ENCODE measurements around the gene PAFAH2.

PAFAH2 gene

GRCh38 chr1:26029054-26029863 is 31.4 kb upstream of the PAFAH2 start:
- Histone ChIP-seq H3K27me3 (replicated peaks; ENCODE audit: control insufficient read depth, insufficient read depth, low read length) (peaks cover 1% of the 10 kb centered on the region), H3K9me3 (ENCODE audit: control insufficient read depth, low read length) (no peaks in the 10 kb centered on the region)
- DNase-seq (ENCODE audit: low read depth): no peak

GRCh38 chr1:26028490-26028980 is 30.7 kb upstream of the PAFAH2 start:
- Histone ChIP-seq H3K9me3 (ENCODE audit: control insufficient read depth, low read length) (no peaks in the 10 kb centered on the region), H3K4me1 (ENCODE audit: control insufficient read depth, insufficient read depth, low read length) (peaks cover 5% of the 10 kb centered on the region), H3K9ac (ENCODE audit: low read length) (no peak overlapping the region), H3K4me3 (ENCODE audit: low read length) (no peak overlapping the region), H3K27me3 (replicated peaks; ENCODE audit: control insufficient read depth, insufficient read depth, low read length) (no peaks in the 10 kb centered on the region), H3K36me3 (ENCODE audit: control insufficient read depth, insufficient read depth, low read length, severe bottlenecking) (no peaks in the 10 kb centered on the region)
- no peak for DNase-seq (ENCODE audit: low read depth)

More at GRCh38 chr1:26029054-26029863, 31.4 kb upstream of the PAFAH2 start:
- Histone ChIP-seq H3K9ac (ENCODE audit: low read length) (no peak overlapping the region), H3K4me3 (ENCODE audit: low read length) (no peak overlapping the region), H3K36me3 (ENCODE audit: control insufficient read depth, insufficient read depth, low read length, severe bottlenecking) (no peaks in the 10 kb centered on the region), H3K4me1 (ENCODE audit: control insufficient read depth, insufficient read depth, low read length) (peaks cover 5% of the 10 kb centered on the region)

- no peak for DNase-seq (ENCODE audit: low read depth)
- H3K36me3 ChIP-seq (ENCODE audit: control insufficient read depth, insufficient read depth, low read length, severe bottlenecking): no peaks in the 10 kb centered on the region
- H3K27me3 ChIP-seq (replicated peaks; ENCODE audit: control insufficient read depth, insufficient read depth, low read length): no peaks in the 10 kb centered on the region
- peaks cover 5% of the 10 kb centered on the region for H3K4me1 ChIP-seq (ENCODE audit: control insufficient read depth, insufficient read depth, low read length)
- no peak overlapping the region for H3K9ac ChIP-seq (ENCODE audit: low read length)
- H3K4me3 ChIP-seq (ENCODE audit: low read length): no peak overlapping the region
- no peaks in the 10 kb centered on the region for H3K9me3 ChIP-seq (ENCODE audit: control insufficient read depth, low read length)
Measured at GRCh38 chr1:26027716-26028489, 30.0 kb upstream of the PAFAH2 start.

- H3K9me3 ChIP-seq (ENCODE audit: control insufficient read depth, low read length): no peaks in the 10 kb centered on the region
- no peaks in the 10 kb centered on the region for H3K36me3 ChIP-seq (ENCODE audit: control insufficient read depth, insufficient read depth, low read length, severe bottlenecking)
- no peak overlapping the region for H3K9ac ChIP-seq (ENCODE audit: low read length)
- H3K27me3 ChIP-seq (replicated peaks; ENCODE audit: control insufficient read depth, insufficient read depth, low read length): no peaks in the 10 kb centered on the region
- no peak for DNase-seq (ENCODE audit: low read depth)
- no peak overlapping the region for H3K4me3 ChIP-seq (ENCODE audit: low read length)
- peaks cover 19% of the 10 kb centered on the region for H3K4me1 ChIP-seq (ENCODE audit: control insufficient read depth, insufficient read depth, low read length)
Measured at GRCh38 chr1:26025517-26025916, 27.7 kb upstream of the PAFAH2 start.

- no peaks in the 10 kb centered on the region for H3K27me3 ChIP-seq (replicated peaks; ENCODE audit: control insufficient read depth, insufficient read depth, low read length)
- H3K4me1 ChIP-seq (ENCODE audit: control insufficient read depth, insufficient read depth, low read length): peaks cover 23% of the 10 kb centered on the region
- H3K36me3 ChIP-seq (ENCODE audit: control insufficient read depth, insufficient read depth, low read length, severe bottlenecking): no peaks in the 10 kb centered on the region
- H3K9me3 ChIP-seq (ENCODE audit: control insufficient read depth, low read length): no peaks in the 10 kb centered on the region
- no peak overlapping the region for H3K9ac ChIP-seq (ENCODE audit: low read length)
- DNase-seq (ENCODE audit: low read depth): no peak
- no peak overlapping the region for H3K4me3 ChIP-seq (ENCODE audit: low read length)
Measured at GRCh38 chr1:26025060-26025459, 27.2 kb upstream of the PAFAH2 start.

GRCh38 chr1:26023826-26024225 is 26.0 kb upstream of the PAFAH2 start:
- Histone ChIP-seq H3K4me1 (ENCODE audit: control insufficient read depth, insufficient read depth, low read length) (peaks cover 31% of the 10 kb centered on the region), H3K9ac (ENCODE audit: low read length) (no peak overlapping the region), H3K27me3 (replicated peaks; ENCODE audit: control insufficient read depth, insufficient read depth, low read length) (no peaks in the 10 kb centered on the region), H3K36me3 (ENCODE audit: control insufficient read depth, insufficient read depth, low read length, severe bottlenecking) (no peaks in the 10 kb centered on the region), H3K4me3 (ENCODE audit: low read length) (no peak overlapping the region), H3K9me3 (ENCODE audit: control insufficient read depth, low read length) (no peaks in the 10 kb centered on the region)
- peak; percentile 73 for DNase-seq (ENCODE audit: low read depth)

GRCh38 chr1:26023009-26023408 is 25.1 kb upstream of the PAFAH2 start:
- H3K9me3 ChIP-seq (ENCODE audit: control insufficient read depth, low read length): no peaks in the 10 kb centered on the region
- no peak for DNase-seq (ENCODE audit: low read depth)
- no peaks in the 10 kb centered on the region for H3K27me3 ChIP-seq (replicated peaks; ENCODE audit: control insufficient read depth, insufficient read depth, low read length)
- peaks cover 31% of the 10 kb centered on the region for H3K4me1 ChIP-seq (ENCODE audit: control insufficient read depth, insufficient read depth, low read length)
- H3K36me3 ChIP-seq (ENCODE audit: control insufficient read depth, insufficient read depth, low read length, severe bottlenecking): no peaks in the 10 kb centered on the region
- no peak overlapping the region for H3K4me3 ChIP-seq (ENCODE audit: low read length)
- H3K9ac ChIP-seq (ENCODE audit: low read length): no peak overlapping the region

- peaks cover 32% of the 10 kb centered on the region for H3K4me1 ChIP-seq (ENCODE audit: control insufficient read depth, insufficient read depth, low read length)
- H3K36me3 ChIP-seq (ENCODE audit: control insufficient read depth, insufficient read depth, low read length, severe bottlenecking): no peaks in the 10 kb centered on the region
- peak overlapping the region; percentile 52 for H3K9ac ChIP-seq (ENCODE audit: low read length)
- H3K4me3 ChIP-seq (ENCODE audit: low read length): no peak overlapping the region
- no peaks in the 10 kb centered on the region for H3K27me3 ChIP-seq (replicated peaks; ENCODE audit: control insufficient read depth, insufficient read depth, low read length)
- no peaks in the 10 kb centered on the region for H3K9me3 ChIP-seq (ENCODE audit: control insufficient read depth, low read length)
- DNase-seq (ENCODE audit: low read depth): no peak
Measured at GRCh38 chr1:26022404-26022779, 24.5 kb upstream of the PAFAH2 start.

GRCh38 chr1:26021647-26022403 is 24.0 kb upstream of the PAFAH2 start, which contains the start of gene EXTL1:
EXTL1 (plus strand) TSS chr1:26021775; CDS start chr1:26022647, 872 bp downstream.
- no peaks in the 10 kb centered on the region for H3K27me3 ChIP-seq (replicated peaks; ENCODE audit: control insufficient read depth, insufficient read depth, low read length)
- H3K36me3 ChIP-seq (ENCODE audit: control insufficient read depth, insufficient read depth, low read length, severe bottlenecking): no peaks in the 10 kb centered on the region
- H3K9me3 ChIP-seq (ENCODE audit: control insufficient read depth, low read length): no peaks in the 10 kb centered on the region
- H3K9ac ChIP-seq (ENCODE audit: low read length): peak within 1 kb of the TSS; percentile 52
- H3K4me3 ChIP-seq (ENCODE audit: low read length): peak within 1 kb of the TSS; percentile 69
- DNase-seq (ENCODE audit: low read depth): peak; percentile 71
- peaks cover 37% of the 10 kb centered on the region for H3K4me1 ChIP-seq (ENCODE audit: control insufficient read depth, insufficient read depth, low read length)

GRCh38 chr1:26020941-26021646 is 23.2 kb upstream of the PAFAH2 start:
- no peak for DNase-seq (ENCODE audit: low read depth)
- H3K9ac ChIP-seq (ENCODE audit: low read length): peak overlapping the region; percentile 52
- H3K4me3 ChIP-seq (ENCODE audit: low read length): no peak overlapping the region
- peaks cover 37% of the 10 kb centered on the region for H3K4me1 ChIP-seq (ENCODE audit: control insufficient read depth, insufficient read depth, low read length)
- H3K27me3 ChIP-seq (replicated peaks; ENCODE audit: control insufficient read depth, insufficient read depth, low read length): no peaks in the 10 kb centered on the region
- no peaks in the 10 kb centered on the region for H3K36me3 ChIP-seq (ENCODE audit: control insufficient read depth, insufficient read depth, low read length, severe bottlenecking)
- no peaks in the 10 kb centered on the region for H3K9me3 ChIP-seq (ENCODE audit: control insufficient read depth, low read length)
